Testis (tissue), 2 donors: Measurements from ENCODE around the gene SKI.

Experiments used
- CTCF ChIP-seq, 3 experiments: fragments of 450-650 bp in 2 of 3; fragments of 200-600 bp in 1 of 3; sonication (generic) in 1 of 3; IDR thresholded peaks; one replicate each; pipeline ENCODE4 v1.5.1; 2016 to 2019; ENCODE audit warnings: antibody characterized with exemption in 3 of 3, mild to moderate bottlenecking in 2 of 3, moderate library complexity in 1 of 3
- POLR2A ChIP-seq: fragments of 450-650 bp; IDR thresholded peaks from one replicate; pipeline ENCODE4 v1.6.1; 2017; ENCODE audit warnings: antibody characterized with exemption, mild to moderate bottlenecking, moderate library complexity

GRCh38 chr1:2268285-2269056, 40.4 kb downstream of the SKI start:
- TF ChIP-seq CTCF (IDR thresholded peaks at IDR 0.05) = no peak
- no peak for TF ChIP-seq POLR2A
